H1 (cell line): Measurements from ENCODE around the gene SERP1. TPM values are rescaled to one million over a fixed set of nuclear protein-coding genes. Genes with fewer than 3 reads are reported as not detected.
A peak's percentile ranks its signal among the peaks of the same experiment; 100 is the strongest.

Source experiments
- CTCF ChIA-PET: fragments of 300-600 bp; sonication (Branson Sonifier 250); formaldehyde crosslinking; loops from one replicate; lab custom pipeline; 2021; ENCODE audit not compliant: partially characterized antibody; lab: Charles Lee
- POLR2A ChIA-PET: fragments of 300-600 bp; sonication (Branson Sonifier 250); formaldehyde crosslinking; loops from one replicate; lab custom pipeline; 2021; ENCODE audit warnings: inconsistent platforms; ENCODE audit not compliant: partially characterized antibody; lab: Charles Lee
- DNase-seq, 2 experiments: peaks; one replicate each; pipeline versions ENCODE4 v3.0.0 to v3.0.0-alpha.2; 2010 to 2022; ENCODE audit warnings: low spot score in 2 of 2, low read depth in 1 of 2, mixed read lengths in 1 of 2
- FAIRE-seq: peaks from 2 replicates; lab custom pipeline; 2011; peaks lifted over from hg19 to GRCh38; lab: Jason Lieb, UNC
- H2AFZ ChIP-seq: 2 replicates; pipeline ENCODE4 v1.8.1; 2012; ENCODE audit warnings: low read length, inconsistent platforms
- H2AK5ac ChIP-seq: 2 replicates; pipeline ENCODE4 v1.6.1; 2013; ENCODE audit warnings: low read depth, low read length
- H2BK120ac ChIP-seq: replicated peaks from 2 replicates; pipeline ENCODE3; 2013; ENCODE audit warnings: low read depth, low read length, inconsistent platforms
- H2BK12ac ChIP-seq: 2 replicates; pipeline ENCODE4 v1.6.1; 2013; ENCODE audit warnings: low read depth, low read length
- H2BK15ac ChIP-seq: 2 replicates; pipeline ENCODE4 v1.6.1; 2013; ENCODE audit warnings: low read length
- H2BK20ac ChIP-seq: 2 replicates; pipeline ENCODE4 v1.6.1; 2013; ENCODE audit warnings: low read length
- H2BK5ac ChIP-seq: 2 replicates; pipeline ENCODE4 v1.6.1; 2013; ENCODE audit warnings: low read depth, low read length
- H3K14ac ChIP-seq: 2 replicates; pipeline ENCODE4 v1.6.1; 2013; ENCODE audit warnings: inconsistent platforms; ENCODE audit not compliant: insufficient read length
- H3K18ac ChIP-seq: 2 replicates; pipeline ENCODE4 v1.6.1; 2013; ENCODE audit warnings: low read length; ENCODE audit errors: extremely low read depth
- H3K23ac ChIP-seq: 2 replicates; pipeline ENCODE4 v1.6.1; 2013; ENCODE audit warnings: inconsistent platforms; ENCODE audit not compliant: insufficient read length
- H3K23me2 ChIP-seq: 2 replicates; pipeline ENCODE4 v1.6.1; 2013; ENCODE audit warnings: low read depth, low read length
- H3K27ac ChIP-seq: 2 replicates; pipeline ENCODE4 v1.6.1; 2011; ENCODE audit warnings: low read depth, low read length, inconsistent platforms
- H3K27me3 ChIP-seq, 4 experiments: replicated peaks in 1 of 4; 1 replicate in 1 of 4; 2 replicates in 3 of 4; pipeline versions ENCODE4 v1.6.1 to v1.8.1; 2011 to 2013; ENCODE audit warnings: low read length in 3 of 4, mild to moderate bottlenecking in 3 of 4, inconsistent platforms in 2 of 4, mixed read lengths in 2 of 4, moderate library complexity in 1 of 4; ENCODE audit not compliant: control insufficient read depth in 3 of 4, insufficient read depth in 3 of 4; ENCODE audit errors: extremely low read depth in 1 of 4
- H3K36me3 ChIP-seq, 4 experiments: 2 replicates each; pipeline versions ENCODE4 v1.6.1 to v1.8.1; 2011 to 2013; ENCODE audit warnings: mild to moderate bottlenecking in 4 of 4, low read length in 3 of 4, moderate library complexity in 2 of 4, control low read depth in 1 of 4, inconsistent platforms in 1 of 4; ENCODE audit not compliant: insufficient read depth in 4 of 4, control insufficient read depth in 2 of 4
- H3K4ac ChIP-seq: replicated peaks from 2 replicates; pipeline ENCODE3; 2013; ENCODE audit warnings: low read length, low read depth, mixed read lengths, inconsistent platforms; ENCODE audit not compliant: insufficient read length
- H3K4me1 ChIP-seq, 4 experiments: replicated peaks in 1 of 4; 1 replicate in 1 of 4; 2 replicates in 3 of 4; pipeline versions ENCODE4 v1.6.1 to v1.8.1; 2011 to 2013; ENCODE audit warnings: low read length in 3 of 4, inconsistent platforms in 2 of 4, mixed read lengths in 1 of 4; ENCODE audit not compliant: insufficient read depth in 4 of 4, control insufficient read depth in 3 of 4
- H3K4me2 ChIP-seq, 2 experiments: 2 replicates each; pipeline versions ENCODE4 v1.6.1 to v1.8.1; 2011 to 2013; ENCODE audit warnings: low read depth in 2 of 2, low read length in 2 of 2, control low read depth in 1 of 2, inconsistent platforms in 1 of 2, mild to moderate bottlenecking in 1 of 2; ENCODE audit not compliant: insufficient read depth in 1 of 2
- H3K4me3 ChIP-seq, 4 experiments: fragments of 200-600, 300-600 bp in 1 of 4; sonication (generic), shearing (Covaris generic), sonication (Bioruptor Twin) in 1 of 4; 2 replicates each; pipeline versions ENCODE4 v1.5.1 to v1.8.1; 2011 to 2016; ENCODE audit warnings: low read length in 4 of 4, low read depth in 3 of 4, control low read depth in 2 of 4, inconsistent platforms in 2 of 4, mild to moderate bottlenecking in 2 of 4, mixed read lengths in 1 of 4, moderate library complexity in 1 of 4; ENCODE audit not compliant: insufficient read depth in 2 of 4; ENCODE audit errors: extremely low read depth in 1 of 4
- H3K56ac ChIP-seq: replicated peaks from 2 replicates; pipeline ENCODE3; 2013; ENCODE audit warnings: low read depth, mild to moderate bottlenecking, mixed read lengths, low read length, inconsistent platforms; ENCODE audit not compliant: insufficient read length
- H3K79me1 ChIP-seq: 2 replicates; pipeline ENCODE4 v1.6.1; 2013; ENCODE audit warnings: low read depth, low read length, control low read depth
- H3K79me2 ChIP-seq, 2 experiments: 2 replicates each; pipeline versions ENCODE4 v1.6.1 to v1.8.1; 2012 to 2013; ENCODE audit warnings: low read length in 2 of 2, mild to moderate bottlenecking in 2 of 2, inconsistent platforms in 1 of 2; ENCODE audit not compliant: insufficient read depth in 2 of 2, control insufficient read depth in 1 of 2
- H3K9ac ChIP-seq, 4 experiments: replicated peaks in 1 of 4; 1 replicate in 1 of 4; 2 replicates in 3 of 4; pipeline versions ENCODE4 v1.6.1 to v1.8.1; 2011 to 2013; ENCODE audit warnings: low read depth in 3 of 4, low read length in 3 of 4, control low read depth in 2 of 4, mild to moderate bottlenecking in 2 of 4, moderate library complexity in 2 of 4, inconsistent platforms in 1 of 4; ENCODE audit errors: extremely low read depth in 1 of 4
- H3K9me3 ChIP-seq, 2 experiments: 2 replicates each; pipeline versions ENCODE4 v1.6.1 to v1.8.1; 2012 to 2013; ENCODE audit warnings: mild to moderate bottlenecking in 2 of 2, moderate library complexity in 2 of 2, control low read depth in 1 of 2, inconsistent platforms in 1 of 2, low read depth in 1 of 2, low read length in 1 of 2, mixed read lengths in 1 of 2; ENCODE audit not compliant: insufficient read depth in 2 of 2
- H4K20me1 ChIP-seq, 2 experiments: replicated peaks in 1 of 2; 2 replicates each; pipeline versions ENCODE3 to v1.8.1; 2011 to 2013; ENCODE audit warnings: inconsistent platforms in 2 of 2, low read length in 2 of 2, mild to moderate bottlenecking in 1 of 2; ENCODE audit not compliant: insufficient read depth in 2 of 2, control insufficient read depth in 1 of 2
- H4K5ac ChIP-seq: 2 replicates; pipeline ENCODE4 v1.6.1; 2013; ENCODE audit warnings: low read length, low read depth, mixed read lengths, inconsistent platforms; ENCODE audit not compliant: insufficient read length
- H4K8ac ChIP-seq: 2 replicates; pipeline ENCODE4 v1.8.0; 2013; ENCODE audit warnings: mild to moderate bottlenecking, moderate library complexity, low read length, inconsistent platforms; ENCODE audit not compliant: insufficient read depth; ENCODE audit errors: extremely low read depth
- H4K91ac ChIP-seq: replicated peaks from 2 replicates; pipeline ENCODE3; 2013; ENCODE audit warnings: low read length, mixed read lengths, inconsistent platforms; ENCODE audit not compliant: insufficient read length
- ASH2L ChIP-seq: fragments of 200-600, 300-600 bp; sonication (generic); IDR thresholded peaks from one replicate; pipeline ENCODE4 v1.7.1; 2017; ENCODE audit warnings: low read length
- CREB1 ChIP-seq: IDR thresholded peaks from 2 replicates; pipeline ENCODE4 v1.6.1; 2012; ENCODE audit warnings: inconsistent platforms
- HDAC2 ChIP-seq, 2 experiments: fragments of 300-600 bp in 1 of 2; sonication (generic) in 1 of 2; IDR thresholded peaks; 2 replicates each; pipeline ENCODE4 v1.6.1; 2011 to 2012; ENCODE audit warnings: low read depth in 2 of 2, low read length in 2 of 2, mild to moderate bottlenecking in 2 of 2, moderate library complexity in 2 of 2, borderline replicate concordance in 1 of 2, inconsistent platforms in 1 of 2
- RNF2 ChIP-seq: fragments of 200-900, 300-1000 bp; sonication (generic); IDR thresholded peaks from 2 replicates; pipeline ENCODE4 v1.7.1; 2016; ENCODE audit warnings: borderline replicate concordance, low read depth, mild to moderate bottlenecking, antibody characterized with exemption, low read length; ENCODE audit not compliant: poor library complexity, severe bottlenecking; ENCODE audit errors: missing control alignments
- SIN3A ChIP-seq, 2 experiments: IDR thresholded peaks in 1 of 2; conservative IDR thresholded peaks in 1 of 2; 2 replicates each; pipeline ENCODE4 v1.6.1; 2011 to 2012; ENCODE audit warnings: low read length in 2 of 2, improper control_type of control experiment in 1 of 2, low read depth in 1 of 2, mild to moderate bottlenecking in 1 of 2
- SP4 ChIP-seq: IDR thresholded peaks from 2 replicates; pipeline ENCODE4 v1.6.1; 2012; ENCODE audit warnings: low read length, inconsistent platforms
- WGBS, 2 experiments: shearing (Covaris generic) in 1 of 2; methylation state at CpG; one replicate each; pipeline versions ENCODE4 v1.1.6 to v1.1.7; 2013 to 2015; ENCODE audit warnings: low lambda C conversion rate in 2 of 2, mixed read lengths in 2 of 2, inconsistent platforms in 1 of 2, low coverage in 1 of 2, missing lambda C conversion rate in 1 of 2; ENCODE audit not compliant: insufficient replicate concordance in 2 of 2, insufficient coverage in 1 of 2, insufficient read length in 1 of 2; ENCODE audit errors: extremely low coverage in 1 of 2, missing lambda C conversion rate in 1 of 2; 5-methylcytosine and 5-hydroxymethylcytosine counted together
- polyA plus RNA-seq, 7 experiments: library from polyadenylated mRNA; depleted of rRNA in 3 of 7; stranded (reverse) in 5 of 7; unstranded in 2 of 7; fragments of >200 nt in 5 of 7; fragments of 200-250 nt in 2 of 7; gene quantifications; 1 replicate in 5 of 7; 2 replicates in 1 of 7; 4 replicates in 1 of 7; pipeline versions ENCODE4 v1.2.1 to v1.2.3, GENCODE V29; 2011 to 2013; ENCODE audit warnings: missing spikeins in 2 of 7, mixed read lengths in 2 of 7
- total RNA-seq: library from RNA; stranded (reverse); fragmentation: NEBNext Ultra II Directional; extraction: Animal tissue kit (Norgen Biotek cat#: 25700); gene quantifications from 2 replicates; pipeline ENCODE4 v1.2.1, GENCODE V29; 2021

SERP1 gene
- total and polyA plus RNA-seq, 2 of the 8 experiments (the other 6 are each of a cell fraction or from before 2014, with no cell fraction given) = 90.3 to 98.2 TPM

DNA sequence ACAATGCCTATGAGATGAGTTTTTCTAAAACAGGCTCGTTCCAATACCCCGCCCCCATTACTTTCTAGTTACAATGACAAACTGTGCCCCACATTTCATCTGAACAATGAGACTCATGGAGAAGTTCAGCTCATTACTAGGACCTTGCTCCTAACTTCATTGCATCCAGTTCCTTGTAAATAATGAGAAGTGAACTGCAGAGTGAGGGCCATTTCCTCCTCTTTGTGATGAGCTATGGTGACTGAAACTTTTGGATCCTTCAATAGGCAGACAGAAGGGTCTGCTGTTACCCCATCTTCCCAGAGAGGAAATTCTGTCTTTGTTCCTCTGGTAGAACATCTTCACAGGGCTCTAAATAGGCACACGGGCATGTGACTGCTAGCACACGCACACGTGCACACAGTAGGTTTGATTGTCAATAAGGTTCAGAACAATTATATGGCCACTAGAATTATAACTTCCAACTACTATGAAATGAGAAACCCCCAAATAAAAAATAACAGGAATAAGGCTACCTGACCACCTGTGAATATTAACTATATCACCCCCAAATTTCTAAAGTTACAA lies 51.8 kb downstream of the SERP1 start:
- Histone ChIP-seq H2BK15ac (no peak overlapping the region), H3K23me2 (no peaks in the 10 kb centered on the region), H3K9me3 (no peaks in the 10 kb centered on the region), H3K14ac (no peak overlapping the region), H2BK5ac (no peak overlapping the region; the same call in 1 of the 2 replicates), H3K9ac (no peak overlapping the region), H4K8ac (no peak overlapping the region), H4K5ac (no peak overlapping the region), H3K27ac (no peak overlapping the region), H3K79me1 (no peaks in the 10 kb centered on the region), H3K79me2 (no peaks in the 10 kb centered on the region), H3K4me2 (no peak overlapping the region), H3K27me3 (peaks cover 0 to 1% (median 0%) of the 10 kb centered on the region in 4 experiments; a peak in 1 of 7 replicates), H3K23ac (no peak overlapping the region), H3K4ac (no peak overlapping the region), H3K18ac (no peak overlapping the region), H3K4me1 (no peaks in the 10 kb centered on the region), H2BK20ac (no peak overlapping the region), H3K4me3 (no peak overlapping the region), H2BK120ac (no peak overlapping the region), H2AK5ac (no peak overlapping the region), H2AFZ (no peak overlapping the region), H3K36me3 (no peaks in the 10 kb centered on the region), H4K91ac (no peak overlapping the region), H3K56ac (no peak overlapping the region), H2BK12ac (0 out of 2 replicates have a peak overlapping the region, but pooled peaks have one; percentile 6), H4K20me1 (no peaks in the 10 kb centered on the region)
- WGBS, 2 experiments = 95% methylated on average over 5 of the region's 5 CpGs; no CpG with 5 or more reads in 1 of the 2 experiments
- FAIRE-seq = no peak
- CTCF ChIA-PET = interaction anchor here (0.6 to 6.5 kb wide), 35 partner anchors 10 to 299 kb away, joined by 3 to 76 read pairs (median 5); partner anchors contain the start of gene TSC22D2
- no peak for DNase-seq
- POLR2A ChIA-PET = interaction anchor here (1.0 kb wide), 2 partner anchors 10 to 267 kb away, joined by 3 read pairs; no protein-coding TSS in a partner anchor
- no peak for TF ChIP-seq SP4
- no peak for TF ChIP-seq CREB1
- no peak for TF ChIP-seq HDAC2 (IDR thresholded peaks at IDR 0.05; ENCODE audit: borderline replicate concordance in 1 of 2, low read depth in 2 of 2, low read length in 2 of 2)
- TF ChIP-seq ASH2L = no peak
- no peak for TF ChIP-seq SIN3A (conservative IDR thresholded peaks at IDR 0.05 in 1 of 2, IDR thresholded peaks at IDR 0.05 in 1 of 2; ENCODE audit: low read depth in 1 of 2, low read length in 2 of 2)
- TF ChIP-seq RNF2 = no peak
